HepG2 (cell line): Measurements from ENCODE around the gene PCBP1. TPM values are rescaled to one million over a fixed set of nuclear protein-coding genes. Genes with fewer than 3 reads are reported as not detected.
"Not testable (repeated sequence)": the region's sequence is repeated elsewhere in the genome, so short reads cannot be mapped to it uniquely, and the experiment has no call there.

Experiments
- ATAC-seq: fragments of 200-7000 bp; cut with Tn5 transposase; 3 replicates; pipeline ENCODE4 v1.9.1; 2020; ENCODE audit warnings: mild to moderate bottlenecking, moderate library complexity
- BruUV-seq: library from RNA; stranded (reverse); fragments of 400-500 nt; replicated peaks from 2 replicates; lab custom pipeline; 2021; lab: Mats Ljungman, UMichigan
- CTCF ChIA-PET: fragments of 300-600 bp; formaldehyde crosslinking; extraction: SDS; loops from one replicate; lab custom pipeline; 2021; ENCODE audit warnings: low total read pairs, inconsistent platforms, low intra/inter-chr PET ratio; lab: Yijun Ruan, JAX
- POLR2A ChIA-PET: fragments of 350-600 bp; sonication (Branson Sonifier 250); formaldehyde crosslinking; loops from one replicate; lab custom pipeline; 2020; ENCODE audit warnings: antibody characterized with exemption, inconsistent platforms; lab: Yijun Ruan, JAX
- DNase-seq: peaks from one replicate; pipeline ENCODE4 v3.0.0-alpha.2; 2015; ENCODE audit warnings: low spot score
- FAIRE-seq: peaks from 3 replicates; lab custom pipeline; 2011; peaks lifted over from hg19 to GRCh38; lab: Jason Lieb, UNC
- H2AFZ ChIP-seq: one replicate; pipeline ENCODE4 v1.6.1; 2011; ENCODE audit warnings: low read length, inconsistent platforms
- H3K27ac ChIP-seq: fragments of 300-600 bp; 3 replicates; pipeline ENCODE4 v1.8.0; 2011; ENCODE audit warnings: mixed run types, mild to moderate bottlenecking, mixed read lengths, low read length, inconsistent platforms; ENCODE audit not compliant: insufficient read depth; ENCODE audit errors: extremely low read length
- H3K27me3 ChIP-seq, 2 experiments: fragments of 200-600 bp in 1 of 2; 2 replicates in 1 of 2; 3 replicates in 1 of 2; pipeline versions ENCODE4 v1.6.0 to v1.8.0; 2011; ENCODE audit warnings: low read length in 2 of 2, mild to moderate bottlenecking in 2 of 2, moderate library complexity in 2 of 2, inconsistent platforms in 1 of 2; ENCODE audit not compliant: insufficient read depth in 2 of 2, control insufficient read depth in 1 of 2
- H3K36me3 ChIP-seq, 2 experiments: fragments of 200-600 bp in 1 of 2; replicated peaks in 1 of 2; 2 replicates in 1 of 2; 3 replicates in 1 of 2; pipeline versions ENCODE4 v1.5.1 to v1.8.0; 2011; ENCODE audit warnings: low read length in 2 of 2, inconsistent platforms in 1 of 2; ENCODE audit not compliant: insufficient read depth in 2 of 2, control insufficient read depth in 1 of 2
- H3K4me1 ChIP-seq: 2 replicates; pipeline ENCODE4 v1.5.1; 2012; ENCODE audit warnings: low read length, inconsistent platforms; ENCODE audit not compliant: insufficient read depth
- H3K4me2 ChIP-seq: 2 replicates; pipeline ENCODE4 v1.6.0; 2011; ENCODE audit warnings: low read depth, low read length, inconsistent platforms
- H3K4me3 ChIP-seq, 3 experiments: fragments of 200-600 bp in 1 of 3; sonication (generic), shearing (Covaris generic) in 1 of 3; replicated peaks in 1 of 3; 2 replicates each; pipeline ENCODE4 v1.5.1; 2011 to 2016; ENCODE audit warnings: low read length in 3 of 3, inconsistent platforms in 2 of 3, low read depth in 2 of 3, mild to moderate bottlenecking in 2 of 3, control low read depth in 1 of 3, mixed read lengths in 1 of 3; ENCODE audit not compliant: insufficient read depth in 1 of 3
- H3K79me2 ChIP-seq: one replicate; pipeline ENCODE4 v1.6.1; 2011; ENCODE audit warnings: low read length, inconsistent platforms; ENCODE audit not compliant: insufficient read depth
- H3K9ac ChIP-seq: 2 replicates; pipeline ENCODE4 v1.6.0; 2011; ENCODE audit warnings: mild to moderate bottlenecking, low read depth, low read length, inconsistent platforms; ENCODE audit not compliant: insufficient read depth
- H3K9me3 ChIP-seq: 2 replicates; pipeline ENCODE4 v1.5.1; 2012; ENCODE audit warnings: mild to moderate bottlenecking, low read length
- H4K20me1 ChIP-seq: 2 replicates; pipeline ENCODE4 v1.6.0; 2011; ENCODE audit warnings: inconsistent platforms, mild to moderate bottlenecking, low read length, moderate library complexity; ENCODE audit not compliant: insufficient read depth
- ARID2 ChIP-seq: sonication (generic); formaldehyde crosslinking; IDR thresholded peaks from 2 replicates; pipeline ENCODE4 v1.8.1; 2022; ENCODE audit warnings: mild to moderate bottlenecking, missing genetic modification reagents, borderline replicate concordance
- E2F2 ChIP-seq: sonication (generic); formaldehyde crosslinking; IDR thresholded peaks from 2 replicates; pipeline ENCODE4 v1.4.0; 2020; ENCODE audit warnings: missing genetic modification reagents, borderline replicate concordance
- MLLT10 ChIP-seq: sonication (generic); formaldehyde crosslinking; IDR thresholded peaks from 2 replicates; pipeline ENCODE4 v1.4.0; 2020; ENCODE audit warnings: missing genetic modification reagents
- ZBTB7A ChIP-seq: sonication (generic); formaldehyde crosslinking; IDR thresholded peaks from 2 replicates; pipeline ENCODE4 v1.8.0; 2022; ENCODE audit warnings: mild to moderate bottlenecking, missing genetic modification reagents
- WGBS: methylation state at CpG from one replicate; pipeline ENCODE4 v1.1.6; 2017; ENCODE audit warnings: low lambda C conversion rate; 5-methylcytosine and 5-hydroxymethylcytosine counted together
- in situ Hi-C: cut with HindIII; loops from 2 replicates; pipeline ENCODE4 v1.10.0; 2017; ENCODE audit warnings: low pct_unique_long_range_greater_than_20kb; ENCODE audit not compliant: extremely low pct_ligation_motif_present
- intact Hi-C: fragments of 100-400 bp; cut with micrococcal nuclease; formaldehyde crosslinking; loops from one replicate; pipeline ENCODE4 v1.10.0; 2022; ENCODE audit not compliant: unreplicated experiment
- polyA plus RNA-seq, 8 experiments: library from polyadenylated mRNA; depleted of rRNA in 3 of 8; stranded (reverse) in 7 of 8; unstranded in 1 of 8; fragments of >200 nt; fragmentation: Illumina TruSeq in 4 of 8; extraction: Trizol in 4 of 8; gene quantifications; 2 replicates each; pipeline versions ENCODE4 v1.2.1 to v1.2.3, GENCODE V29; 2011 to 2016; ENCODE audit warnings: low read depth in 4 of 8, missing spikeins in 1 of 8, mixed read lengths in 1 of 8; ENCODE audit not compliant: insufficient read depth in 1 of 8
- total RNA-seq, 5 experiments: library from RNA; depleted of rRNA; stranded (reverse); fragments of >200 nt; fragmentation: Illumina TruSeq; extraction: Trizol; gene quantifications; 2 replicates each; pipeline ENCODE4 v1.2.3, GENCODE V29; 2016; ENCODE audit warnings: low read depth in 1 of 5

PCBP1 gene
- total and polyA plus RNA-seq, 2 of the 13 experiments (the other 11 are each of a cell fraction or from before 2014, with no cell fraction given): 32.0 to 137 TPM

- CTCF ChIA-PET, H3K79me2 ChIP-seq, H4K20me1 ChIP-seq, DNase-seq, H3K36me3 ChIP-seq, H3K27me3 ChIP-seq, intact Hi-C loops, H3K27ac ChIP-seq, H3K9ac ChIP-seq, BruUV-seq, FAIRE-seq, H2AFZ ChIP-seq, ATAC-seq, H3K9me3 ChIP-seq, in situ Hi-C loops, H3K4me2 ChIP-seq, H3K4me3 ChIP-seq: not testable (repeated sequence)
- peaks cover 46% of the 10 kb centered on the region for H3K4me1 ChIP-seq
- 94% methylated on average over 29 of the region's 29 CpGs for WGBS
- POLR2A ChIA-PET: interaction anchor here (0.6 kb wide), 1 partner anchor 8 kb away, joined by 3 read pairs; no protein-coding TSS in a partner anchor
Observed at GRCh38 chr2:70102323-70102905, 15.1 kb downstream of the PCBP1 start.

GRCh38 chr2:70103531-70104061 is 16.3 kb downstream of the PCBP1 start:
- whole genome bisulfite sequencing: 97% methylated on average over 5 of the region's 5 CpGs
- no peak overlapping the region for H3K4me2 ChIP-seq
- in situ Hi-C loops (no loop called here), intact Hi-C loops (no loop called here)
- H3K4me3 ChIP-seq: no peak overlapping the region
- CTCF ChIA-PET: no interaction called here
- POLR2A ChIA-PET: interaction anchor here (1.2 to 9.4 kb wide), 7 partner anchors 12 to 189 kb away, joined by 3 to 423 read pairs (median 11); partner anchors contain the start of genes C2orf42, MXD1 and PCBP1
- H3K9me3 ChIP-seq: no peaks in the 10 kb centered on the region
- H3K4me1 ChIP-seq: peaks cover 48% of the 10 kb centered on the region
- no peaks in the 10 kb centered on the region for H4K20me1 ChIP-seq
- H3K79me2 ChIP-seq: no peaks in the 10 kb centered on the region
- no peak overlapping the region for H3K27ac ChIP-seq
- ATAC-seq: no peak
- FAIRE-seq: no peak
- DNase-seq: no peak
- H2AFZ ChIP-seq: peak overlapping the region; percentile 84
- 0 out of 2 replicates have a peak overlapping the region, but pooled peaks have one; percentile 71 for H3K9ac ChIP-seq
- H3K27me3 ChIP-seq: no peaks in the 10 kb centered on the region; a peak in 1 of 5 replicates
- no peak for TF ChIP-seq MLLT10 (CRISPR knock-in tag)
- no peak for TF ChIP-seq ARID2 (CRISPR knock-in tag)
- 0 out of 2 replicates have a peak, but pooled peaks have one; percentile 29 for TF ChIP-seq ZBTB7A (CRISPR knock-in tag)
- TF ChIP-seq E2F2 (CRISPR knock-in tag): no peak
- no peaks in the 10 kb centered on the region for H3K36me3 ChIP-seq
- BruUV-seq: no TSS peak
